HG03108 (cell line): ENCODE results near the gene MS4A14.
"Not testable (repeated sequence)": the region's sequence is repeated elsewhere in the genome, so short reads cannot be mapped to it uniquely, and the experiment has no call there.

Experiments
- ATAC-seq: cut with Tn5 transposase; IDR thresholded peaks from one replicate; pipeline ENCODE4 v1.9.1; 2021; ENCODE audit warnings: moderate library complexity; ENCODE audit not compliant: unreplicated experiment

MS4A14 gene

GRCh38 chr11:60396382-60396781, at the start of gene MS4A14:
Gene MS4A14, plus strand, starts transcription at chr11:60396459. Its CDS starts 120 bp downstream, at chr11:60396579.
- ATAC-seq, result no peak

GRCh38 chr11:60347084-60347797, 49.0 kb upstream of the MS4A14 start:
- no peak for ATAC-seq

DNA sequence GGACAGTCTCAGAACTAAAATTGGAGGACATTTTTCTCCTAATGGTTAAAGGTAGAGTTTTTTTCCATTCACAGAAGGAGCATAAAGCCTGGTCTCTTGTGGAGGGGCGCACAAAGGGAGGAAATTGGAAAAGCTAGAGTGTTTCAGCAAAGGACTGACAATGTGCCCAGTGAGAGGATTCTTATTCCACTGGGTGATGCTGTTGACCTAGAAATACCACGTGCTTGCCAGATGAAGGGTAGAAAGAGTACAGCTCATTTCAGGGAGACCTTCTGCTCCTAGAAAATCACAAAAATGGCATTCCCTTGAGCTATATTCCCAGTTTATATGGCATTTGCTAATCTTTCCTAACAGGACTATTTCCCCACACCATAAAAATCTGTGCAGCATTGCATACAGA, 48.1 kb upstream of the MS4A14 start:
- no peak for ATAC-seq

GRCh38 chr11:60349990-60350389, 46.3 kb upstream of the MS4A14 start:
- ATAC-seq, result no peak

- ATAC-seq, result no peak
Observed at GRCh38 chr11:60357771-60358170, 38.5 kb upstream of the MS4A14 start.

DNA sequence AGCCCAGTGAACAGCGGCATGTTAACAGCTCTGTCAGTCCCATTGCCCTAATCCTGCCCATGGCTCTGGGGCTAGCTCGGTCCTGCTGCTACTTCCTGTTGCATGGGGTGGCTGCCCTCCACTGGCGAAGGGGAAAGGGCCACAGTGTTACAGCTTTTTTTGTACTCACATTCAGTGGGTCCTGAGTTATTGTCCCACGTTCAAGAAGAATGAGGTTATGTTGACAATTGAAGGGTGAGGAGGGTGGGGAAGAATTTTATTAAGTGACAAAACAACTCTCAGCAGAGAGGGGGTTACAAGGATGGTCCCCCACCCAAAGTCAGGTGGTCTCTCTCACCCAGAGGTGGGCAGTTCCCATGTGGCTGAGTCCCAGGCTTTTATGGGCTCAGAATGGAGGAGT, 35.6 kb upstream of the MS4A14 start:
- ATAC-seq, result no peak

DNA sequence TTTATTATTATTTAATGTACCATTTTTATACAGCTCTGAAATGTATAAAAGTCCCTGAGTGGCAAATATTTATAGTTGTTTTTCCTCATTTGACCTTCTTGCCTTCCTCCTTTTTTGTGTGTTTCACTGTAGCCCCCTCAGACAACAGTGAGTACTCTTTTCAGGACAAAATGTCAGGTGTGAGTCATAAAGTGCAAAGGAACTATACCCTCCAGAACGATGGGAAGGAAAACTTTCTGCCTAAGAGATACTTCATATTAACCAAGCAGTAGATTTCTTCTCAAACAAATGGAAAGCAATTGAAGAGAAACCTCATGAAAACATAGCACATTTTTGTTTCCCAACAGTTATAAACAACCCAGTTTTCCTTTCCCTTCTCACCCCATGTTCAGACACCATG, 34.0 kb upstream of the MS4A14 start:
- no peak for ATAC-seq

- peak; percentile 57 for ATAC-seq
Observed at GRCh38 chr11:60363542-60364470, 32.5 kb upstream of the MS4A14 start.

DNA sequence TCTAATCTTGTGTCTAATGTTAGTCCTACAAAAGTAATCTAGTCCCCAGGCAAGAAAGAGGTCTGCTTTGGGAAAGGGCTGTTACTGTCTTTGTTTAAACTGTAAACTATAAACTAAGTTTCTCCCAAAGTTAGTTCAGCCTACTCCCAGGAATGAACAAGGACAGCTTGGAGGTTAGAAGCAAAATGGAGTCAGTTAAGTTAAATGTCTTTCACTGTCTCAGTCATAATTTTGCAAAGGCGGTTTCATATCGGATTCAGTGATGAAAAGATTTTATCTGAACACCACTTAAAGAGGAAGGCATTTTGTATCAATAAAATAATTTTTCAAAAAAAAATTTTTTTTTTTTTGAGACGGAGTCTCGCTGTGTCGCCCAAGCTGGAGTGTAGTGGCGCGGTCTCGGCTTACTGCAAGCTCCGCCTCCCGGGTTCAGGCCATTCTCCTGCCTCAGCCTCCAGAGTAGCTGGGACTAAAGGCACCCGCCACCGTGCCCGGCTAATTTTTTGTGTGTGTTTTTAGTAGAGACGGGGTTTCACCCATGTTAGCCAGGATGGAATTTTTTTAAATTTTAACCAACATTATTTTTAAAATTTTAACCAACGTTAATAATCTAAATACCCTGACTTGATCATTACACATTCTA, 29.9 kb upstream of the MS4A14 start:
- ATAC-seq, result not testable (repeated sequence)

DNA sequence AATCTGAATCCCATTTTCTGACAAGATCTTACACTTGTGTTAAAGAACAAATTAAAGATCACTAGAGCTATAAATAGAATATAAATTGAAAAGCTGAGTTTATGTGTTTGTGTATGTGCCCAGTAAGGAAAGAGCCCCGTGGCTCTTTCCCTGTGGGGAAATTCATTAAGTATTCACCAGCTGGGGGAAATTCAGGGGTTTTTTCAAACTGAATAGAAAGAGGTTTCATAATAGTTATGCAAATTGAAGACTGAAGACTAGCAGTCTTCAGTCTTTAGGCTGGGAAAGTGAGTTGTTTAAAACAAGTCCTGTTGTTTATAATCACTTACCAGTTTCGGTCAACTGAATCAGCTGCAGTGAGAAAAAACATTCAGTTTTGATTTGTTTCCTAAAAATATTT, 29.2 kb upstream of the MS4A14 start:
- peak; percentile 83 for ATAC-seq

GRCh38 chr11:60367896-60368295, 28.4 kb upstream of the MS4A14 start:
- no peak for ATAC-seq

DNA sequence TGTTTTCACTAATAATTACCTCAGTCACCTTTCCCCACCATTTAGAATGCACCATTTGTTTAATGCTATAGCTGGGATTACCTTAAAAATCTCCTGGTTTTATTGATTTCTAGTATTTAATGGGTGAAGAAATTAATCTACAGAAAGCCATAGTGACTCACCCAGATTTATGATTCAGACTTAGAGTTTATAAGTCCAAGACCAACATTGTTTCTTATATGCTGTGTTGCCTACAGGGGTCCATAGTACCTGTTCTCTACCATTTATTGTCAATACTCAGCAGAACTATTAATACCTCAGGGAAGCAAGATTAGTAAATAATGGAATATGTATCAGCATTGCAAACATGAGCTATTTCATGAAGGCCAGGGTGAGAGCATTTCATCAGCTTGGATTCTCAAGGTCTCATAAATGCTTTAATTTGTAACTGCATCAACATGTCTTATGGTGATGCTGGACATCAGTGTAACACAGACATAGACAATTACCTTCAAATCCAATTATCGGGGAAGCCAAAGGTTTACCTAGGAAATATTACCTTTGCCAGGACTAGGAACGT, 25.9 kb upstream of the MS4A14 start:
- no peak for ATAC-seq

DNA sequence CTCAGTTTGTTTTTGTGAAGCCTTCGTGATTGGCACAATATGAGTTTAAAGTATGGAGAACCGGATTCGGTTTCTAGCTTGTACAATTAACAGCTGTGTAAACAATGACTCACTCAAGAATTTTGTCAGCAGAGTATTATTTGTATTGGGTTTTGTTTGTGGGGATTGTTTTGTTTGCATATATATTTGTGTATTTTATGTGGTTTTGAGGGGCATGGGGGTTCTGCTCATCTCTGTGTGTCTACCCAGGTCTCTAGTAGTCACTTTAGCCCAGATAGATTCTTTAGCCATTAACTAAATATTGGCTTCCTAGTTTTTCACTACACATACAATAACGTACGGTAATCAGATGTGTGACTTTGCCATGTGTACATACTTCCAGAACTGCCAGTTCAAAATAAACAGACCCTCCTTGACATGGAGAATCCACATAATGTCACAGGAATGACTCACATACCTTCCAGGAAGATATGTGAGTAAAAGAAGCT, 25.4 kb upstream of the MS4A14 start:
- ATAC-seq, result no peak

- no peak for ATAC-seq
Observed at GRCh38 chr11:60371386-60371785, 24.9 kb upstream of the MS4A14 start.

GRCh38 chr11:60371854-60372253, 24.4 kb upstream of the MS4A14 start:
- ATAC-seq, result no peak

GRCh38 chr11:60372767-60373166, 23.5 kb upstream of the MS4A14 start:
- no peak for ATAC-seq

DNA sequence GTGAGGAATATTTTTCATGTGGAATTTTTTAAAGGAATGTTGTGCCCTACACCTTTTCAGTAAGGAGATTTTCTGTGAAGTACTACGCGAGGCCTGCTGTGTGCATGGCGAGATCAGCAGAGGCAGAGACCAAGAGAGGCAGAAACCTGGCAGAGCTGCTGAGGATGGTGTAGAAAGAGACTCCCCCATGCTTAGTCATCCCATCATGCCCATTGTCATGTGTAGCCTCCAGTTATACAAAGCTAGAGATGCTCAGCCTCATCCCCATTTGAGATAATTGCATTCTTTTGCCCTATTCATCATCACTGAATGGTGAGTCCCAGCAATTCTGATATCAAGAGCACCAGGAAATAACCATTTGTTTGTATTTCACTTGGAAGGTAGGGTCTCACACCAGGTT, 20.9 kb upstream of the MS4A14 start:
- ATAC-seq, result no peak

- ATAC-seq, result no peak
Observed at GRCh38 chr11:60376601-60377000, 19.7 kb upstream of the MS4A14 start.

GRCh38 chr11:60377401-60378136, 18.7 kb upstream of the MS4A14 start:
- no peak for ATAC-seq

- ATAC-seq, result peak; percentile 96
Observed at GRCh38 chr11:60378354-60378753, 17.9 kb upstream of the MS4A14 start, which contains the start of gene MS4A7. Gene MS4A7, plus strand, starts transcription at chr11:60378532. Its CDS starts 4,610 bp downstream, at chr11:60383142.
